Measurements from ENCODE around the gene TMPRSS4. TPM values are rescaled to one million over a fixed set of nuclear protein-coding genes. Genes with fewer than 3 reads are reported as not detected.

Gene TMPRSS4
- total RNA-seq, 1 experiment from 2014 or later: not detected

- Histone ChIP-seq H3K4me3 (ENCODE audit: low read depth, low read length, poor library complexity, severe bottlenecking) (no peak overlapping the region), H3K36me3 (ENCODE audit: insufficient read depth, low read length, poor library complexity, severe bottlenecking) (no peaks in the 10 kb centered on the region), H3K27me3 (replicated peaks; ENCODE audit: insufficient read depth, low read depth, low read length, poor library complexity) (peaks cover 25% of the 10 kb centered on the region), H3K9me3 (ENCODE audit: low read depth, low read length, poor library complexity, severe bottlenecking) (no peaks in the 10 kb centered on the region), H3K27ac (ENCODE audit: low read depth, low read length, poor library complexity, severe bottlenecking) (no peak overlapping the region), H3K4me1 (ENCODE audit: insufficient read depth, low read length, poor library complexity, severe bottlenecking) (no peaks in the 10 kb centered on the region)
- intact Hi-C loops (cut with micrococcal nuclease; ENCODE audit: unreplicated experiment): loop anchor here (1.0 to 10.0 kb wide), 4 partner anchors 106 to 628 kb away; no protein-coding TSS in a partner anchor
- TF ChIP-seq EZH2 (IDR thresholded peaks at IDR 0.05; ENCODE audit: borderline replicate concordance, low read depth, low read length, poor library complexity, severe bottlenecking) (no peak), CTCF (conservative IDR thresholded peaks at IDR 0.05; ENCODE audit: low read depth, low read length) (no peak)
- ChIA-PET CTCF (interaction anchor here (0.5 to 2.4 kb wide), 11 partner anchors 14 to 245 kb away, joined by 3 to 10 read pairs (median 4); no protein-coding TSS in a partner anchor), POLR2A (ENCODE audit: low non-redundant PET) (interaction anchor here (0.6 kb wide), 1 partner anchor 65 kb away, joined by 3 read pairs; no protein-coding TSS in a partner anchor)
- BruUV-seq (replicated peaks): no TSS peak
- DNase-seq (ENCODE audit: low spot score): no peak
These were observed 24.2 kb upstream of the TMPRSS4 start for GRCh38 chr11:118052581-118053206.

GRCh38 chr11:118054712-118055640, 21.9 kb upstream of the TMPRSS4 start:
- no peaks in the 10 kb centered on the region for H3K36me3 ChIP-seq (ENCODE audit: insufficient read depth, low read length, poor library complexity, severe bottlenecking)
- H3K4me3 ChIP-seq (ENCODE audit: low read depth, low read length, poor library complexity, severe bottlenecking): no peak overlapping the region
- ChIA-PET CTCF (interaction anchor here (0.6 to 1.9 kb wide), 5 partner anchors 232 to 1377 kb away, joined by 3 to 9 read pairs (median 3); no protein-coding TSS in a partner anchor), POLR2A (ENCODE audit: low non-redundant PET) (interaction anchor here (0.6 kb wide), 1 partner anchor 35 kb away, joined by 7 read pairs; no protein-coding TSS in a partner anchor)
- no peaks in the 10 kb centered on the region for H3K9me3 ChIP-seq (ENCODE audit: low read depth, low read length, poor library complexity, severe bottlenecking)
- no TSS peak for BruUV-seq (replicated peaks)
- no peaks in the 10 kb centered on the region for H3K4me1 ChIP-seq (ENCODE audit: insufficient read depth, low read length, poor library complexity, severe bottlenecking)
- no peak overlapping the region for H3K27ac ChIP-seq (ENCODE audit: low read depth, low read length, poor library complexity, severe bottlenecking)
- no peak for DNase-seq (ENCODE audit: low spot score)
- TF ChIP-seq EZH2 (IDR thresholded peaks at IDR 0.05; ENCODE audit: borderline replicate concordance, low read depth, low read length, poor library complexity, severe bottlenecking) (no peak), CTCF (conservative IDR thresholded peaks at IDR 0.05; ENCODE audit: low read depth, low read length) (no peak)
- intact Hi-C loops (cut with micrococcal nuclease; ENCODE audit: unreplicated experiment): loop anchor here (10.0 kb wide), 1 partner anchor 630 kb away; no protein-coding TSS in a partner anchor
- H3K27me3 ChIP-seq (replicated peaks; ENCODE audit: insufficient read depth, low read depth, low read length, poor library complexity): peaks cover 28% of the 10 kb centered on the region

DNA sequence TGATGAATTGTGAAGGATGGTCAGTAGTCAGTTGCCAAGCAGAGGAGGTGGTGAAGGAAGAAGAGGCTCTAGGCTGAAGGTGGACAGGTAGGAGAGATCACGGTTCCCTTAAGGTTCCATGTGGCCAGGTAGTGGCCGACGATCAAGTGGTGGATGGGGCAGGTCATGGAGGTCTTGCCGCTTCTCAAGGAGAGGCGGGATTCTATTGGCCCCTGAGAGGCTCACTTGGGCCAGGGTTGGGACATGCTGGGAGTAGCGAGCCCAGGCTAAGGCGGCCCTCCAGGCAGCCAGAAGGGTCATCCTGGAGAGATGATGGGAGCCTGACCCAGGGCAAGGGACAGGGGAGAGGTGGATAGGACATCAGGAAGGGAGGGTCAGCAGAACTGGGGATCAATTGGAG, 20.9 kb upstream of the TMPRSS4 start:
- CTCF ChIA-PET: interaction anchor here (0.6 kb wide), 1 partner anchor 48 kb away, joined by 6 read pairs; no protein-coding TSS in a partner anchor
- intact Hi-C loops (cut with micrococcal nuclease; ENCODE audit: unreplicated experiment): loop anchor here (10.0 kb wide), 1 partner anchor 631 kb away; no protein-coding TSS in a partner anchor
- no peak overlapping the region for H3K27ac ChIP-seq (ENCODE audit: low read depth, low read length, poor library complexity, severe bottlenecking)
- no TSS peak for BruUV-seq (replicated peaks)
- H3K9me3 ChIP-seq (ENCODE audit: low read depth, low read length, poor library complexity, severe bottlenecking): no peaks in the 10 kb centered on the region
- TF ChIP-seq EZH2 (IDR thresholded peaks at IDR 0.05; ENCODE audit: borderline replicate concordance, low read depth, low read length, poor library complexity, severe bottlenecking) (no peak), CTCF (conservative IDR thresholded peaks at IDR 0.05; ENCODE audit: low read depth, low read length) (no peak)
- POLR2A ChIA-PET (ENCODE audit: low non-redundant PET): no interaction called here
- no peaks in the 10 kb centered on the region for H3K4me1 ChIP-seq (ENCODE audit: insufficient read depth, low read length, poor library complexity, severe bottlenecking)
- H3K4me3 ChIP-seq (ENCODE audit: low read depth, low read length, poor library complexity, severe bottlenecking): no peak overlapping the region
- DNase-seq (ENCODE audit: low spot score): no peak
- H3K27me3 ChIP-seq (replicated peaks; ENCODE audit: insufficient read depth, low read depth, low read length, poor library complexity): peaks cover 28% of the 10 kb centered on the region
- H3K36me3 ChIP-seq (ENCODE audit: insufficient read depth, low read length, poor library complexity, severe bottlenecking): no peaks in the 10 kb centered on the region
